ENCODE data around the gene STYK1. TPM values are rescaled to one million over a fixed set of nuclear protein-coding genes. Genes with fewer than 3 reads are reported as not detected.

The STYK1 gene
- total RNA-seq, 1 donor from 2014 or later, result 0.53 TPM

- H3K9me3 ChIP-seq, result no peaks in the 10 kb centered on the region
- intact Hi-C loops (cut with DNase I), result no loop called here
- DNase-seq (no peak), ATAC-seq (no peak)
- no peaks in the 10 kb centered on the region for H3K27me3 ChIP-seq (ENCODE audit: low read depth)
- no peak overlapping the region for H3K4me3 ChIP-seq
- H3K36me3 ChIP-seq, result no peaks in the 10 kb centered on the region
- TF ChIP-seq CTCF (IDR thresholded peaks at IDR 0.05), result no peak
- H3K27ac ChIP-seq, result no peak overlapping the region
- H3K4me1 ChIP-seq, result no peaks in the 10 kb centered on the region
These were observed 52.6 kb downstream of the STYK1 start for GRCh38 chr12:10621278-10621677.

GRCh38 chr12:10620078-10620779 is 53.6 kb downstream of the STYK1 start:
- no peaks in the 10 kb centered on the region for H3K9me3 ChIP-seq
- ATAC-seq (no peak), DNase-seq (no peak)
- intact Hi-C loops (cut with DNase I), result no loop called here
- H3K4me1 ChIP-seq, result no peaks in the 10 kb centered on the region
- H3K4me3 ChIP-seq, result no peak overlapping the region
- no peaks in the 10 kb centered on the region for H3K36me3 ChIP-seq
- no peak for TF ChIP-seq CTCF (IDR thresholded peaks at IDR 0.05)
- H3K27me3 ChIP-seq (ENCODE audit: low read depth), result no peaks in the 10 kb centered on the region
- H3K27ac ChIP-seq, result no peak overlapping the region

GRCh38 chr12:10618338-10618987 is 55.4 kb downstream of the STYK1 start:
- TF ChIP-seq CTCF (IDR thresholded peaks at IDR 0.05), result no peak
- intact Hi-C loops (cut with DNase I), result no loop called here

GRCh38 chr12:10617863-10618262 is 56.0 kb downstream of the STYK1 start:
- TF ChIP-seq CTCF (IDR thresholded peaks at IDR 0.05), result no peak
- Histone ChIP-seq H3K9me3 (no peaks in the 10 kb centered on the region), H3K27ac (no peak overlapping the region), H3K27me3 (ENCODE audit: low read depth) (no peaks in the 10 kb centered on the region), H3K4me3 (no peak overlapping the region), H3K36me3 (no peaks in the 10 kb centered on the region), H3K4me1 (no peaks in the 10 kb centered on the region)
- DNase-seq (no peak), ATAC-seq (no peak)
- intact Hi-C loops (cut with DNase I), result no loop called here

More at GRCh38 chr12:10618338-10618987, 55.4 kb downstream of the STYK1 start:
- no peak for ATAC-seq
- H3K9me3 ChIP-seq, result no peaks in the 10 kb centered on the region
- H3K4me1 ChIP-seq, result no peaks in the 10 kb centered on the region
- no peaks in the 10 kb centered on the region for H3K27me3 ChIP-seq (ENCODE audit: low read depth)
- H3K4me3 ChIP-seq, result no peak overlapping the region
- DNase-seq, result no peak
- no peak overlapping the region for H3K27ac ChIP-seq
- H3K36me3 ChIP-seq, result no peaks in the 10 kb centered on the region

GRCh38 chr12:10615532-10615931 is 58.3 kb downstream of the STYK1 start:
- intact Hi-C loops (cut with DNase I), result no loop called here
- H3K4me1 ChIP-seq, result peaks cover 11% of the 10 kb centered on the region
- no peak overlapping the region for H3K4me3 ChIP-seq
- no peak overlapping the region for H3K27ac ChIP-seq
- no peaks in the 10 kb centered on the region for H3K9me3 ChIP-seq
- no peaks in the 10 kb centered on the region for H3K36me3 ChIP-seq
- ATAC-seq, result no peak
- H3K27me3 ChIP-seq (ENCODE audit: low read depth), result no peaks in the 10 kb centered on the region
- no peak for DNase-seq
- no peak for TF ChIP-seq CTCF (IDR thresholded peaks at IDR 0.05)
